GM12878 (cell line): ENCODE data around the gene IL10RA. TPM values are rescaled to one million over a fixed set of nuclear protein-coding genes. Genes with fewer than 3 reads are reported as not detected.
A peak's percentile ranks its signal among the peaks of the same experiment; 100 is the strongest.

Source experiments
- BMI1 ChIP-seq: fragments of 450-650 bp; IDR thresholded peaks from 2 replicates; pipeline ENCODE4 v1.6.1; 2016; ENCODE audit warnings: mild to moderate bottlenecking, moderate library complexity, borderline replicate concordance
- CEBPB ChIP-seq, 2 experiments: fragments of 150-350 bp in 1 of 2; IDR thresholded peaks; 2 replicates each; pipeline ENCODE4 v1.6.1; 2012 to 2014; ENCODE audit warnings: low read depth in 2 of 2, low read length in 2 of 2, borderline replicate concordance in 1 of 2, inconsistent platforms in 1 of 2
- CREM ChIP-seq: IDR thresholded peaks from 2 replicates; pipeline ENCODE4 v1.6.1; 2014; ENCODE audit warnings: antibody characterized with exemption, low read depth
- CUX1 ChIP-seq: IDR thresholded peaks from 2 replicates; pipeline ENCODE4 v1.6.1; 2012; ENCODE audit warnings: improper control_type of control experiment, low read depth, low read length; ENCODE audit not compliant: insufficient replicate concordance
- E2F8 ChIP-seq: fragments of 450-650 bp; IDR thresholded peaks from 2 replicates; pipeline ENCODE4 v1.6.1; 2018; ENCODE audit warnings: mild to moderate bottlenecking, low read depth, moderate library complexity; ENCODE audit not compliant: partially characterized antibody
- ETV6 ChIP-seq, 2 experiments: fragments of 450-650 bp in 1 of 2; IDR thresholded peaks in 1 of 2; conservative IDR thresholded peaks in 1 of 2; 2 replicates each; pipeline ENCODE4 v1.6.1; 2014; ENCODE audit warnings: antibody characterized with exemption in 1 of 2, borderline replicate concordance in 1 of 2, low read depth in 1 of 2, mild to moderate bottlenecking in 1 of 2, moderate library complexity in 1 of 2
- FOXK2 ChIP-seq: fragments of 450-650 bp; IDR thresholded peaks from 2 replicates; pipeline ENCODE4 v1.6.1; 2017; ENCODE audit warnings: mild to moderate bottlenecking, moderate library complexity
- HDAC6 ChIP-seq: fragments of 200-600 bp; sonication (generic); IDR thresholded peaks from one replicate; pipeline ENCODE4 v1.8.0; 2017; ENCODE audit warnings: antibody characterized with exemption; ENCODE audit not compliant: unreplicated experiment
- MLLT1 ChIP-seq: fragments of 450-650 bp; IDR thresholded peaks from 2 replicates; pipeline ENCODE4 v1.6.1; 2016; ENCODE audit warnings: mild to moderate bottlenecking
- NFYB ChIP-seq: IDR thresholded peaks from 2 replicates; pipeline ENCODE4 v1.6.1; 2011; ENCODE audit warnings: low read depth, mild to moderate bottlenecking, low read length, improper control_type of control experiment, moderate library complexity; ENCODE audit not compliant: insufficient read depth
- NKRF ChIP-seq: fragments of 450-650 bp; conservative IDR thresholded peaks from 2 replicates; pipeline ENCODE4 v1.6.1; 2017; ENCODE audit warnings: mild to moderate bottlenecking, moderate library complexity
- NR2F1 ChIP-seq: fragments of 450-650 bp; conservative IDR thresholded peaks from 2 replicates; pipeline ENCODE4 v1.6.1; 2017; ENCODE audit warnings: mild to moderate bottlenecking
- RB1 ChIP-seq: fragments of 450-650 bp; formaldehyde crosslinking; IDR thresholded peaks from 2 replicates; pipeline ENCODE4 v1.6.1; 2017; ENCODE audit warnings: mild to moderate bottlenecking, borderline replicate concordance
- SIN3A ChIP-seq: IDR thresholded peaks from 2 replicates; pipeline ENCODE4 v1.6.1; 2012; ENCODE audit warnings: low read depth, low read length, improper control_type of control experiment
- SUZ12 ChIP-seq: fragments of 200-600 bp; sonication (generic); IDR thresholded peaks from one replicate; pipeline ENCODE4 v1.6.1; 2018; ENCODE audit warnings: antibody characterized with exemption, mild to moderate bottlenecking; ENCODE audit not compliant: unreplicated experiment
- TCF12 ChIP-seq: IDR thresholded peaks from 2 replicates; pipeline ENCODE4 v1.6.1; 2011; ENCODE audit warnings: low read depth, mild to moderate bottlenecking, low read length
- polyA plus RNA-seq, 11 experiments: library from polyadenylated mRNA; depleted of rRNA in 4 of 11; unstranded in 6 of 11; stranded (reverse) in 5 of 11; fragments of >200 nt; fragmentation: Nextera tagmentation in 4 of 11; fragmentation: Illumina TruSeq in 1 of 11; extraction: Ambion mirVana in 4 of 11; extraction: Trizol in 1 of 11; gene quantifications; 1 replicate in 1 of 11; 2 replicates in 10 of 11; pipeline versions ENCODE4 v1.2.1 to v1.2.3, GENCODE V29; 2011 to 2016; ENCODE audit warnings: inconsistent platforms in 2 of 11, missing spikeins in 2 of 11, low read depth in 1 of 11
- total RNA-seq, 4 experiments: library from RNA; depleted of rRNA in 3 of 4; stranded (reverse); fragments of >200 nt in 3 of 4; fragmentation: Illumina TruSeq in 1 of 4; extraction: Trizol in 1 of 4; gene quantifications; 2 replicates each; pipeline versions ENCODE4 v1.2.1 to v1.2.3, GENCODE V29; 2013 to 2021

Gene IL10RA
- total and polyA plus RNA-seq, 10 of the 15 experiments (the other 5 are each of a cell fraction or from before 2014, with no cell fraction given): 0.77 to 45.9 (median 9.6) TPM

- TF ChIP-seq CUX1 (no peak), TCF12 (0 out of 2 replicates have a peak, but pooled peaks have one; percentile 2), BMI1 (no peak), CREM (peak; percentile 74), ETV6 (conservative IDR thresholded peaks at IDR 0.05 in 1 of 2, IDR thresholded peaks at IDR 0.05 in 1 of 2; ENCODE audit: borderline replicate concordance in 1 of 2, low read depth in 1 of 2) (peak in 1 of 2 experiments; percentile 30; a peak in 1 of 4 replicates), E2F8 (no peak), NFYB (peak; percentile 72; the same call in 1 of the 2 replicates), CEBPB (IDR thresholded peaks at IDR 0.05; ENCODE audit: borderline replicate concordance in 1 of 2, low read depth in 2 of 2, low read length in 2 of 2) (no peak), RB1 (peak; percentile 75; the same call in 1 of the 2 replicates), MLLT1 (no peak), SUZ12 (no peak), HDAC6 (peak; percentile 32), SIN3A (peak; percentile 25; the same call in 1 of the 2 replicates), NR2F1 (peak; percentile 67), FOXK2 (no peak), NKRF (peak; percentile 74)
These were observed at the start of gene IL10RA (continued) for GRCh38 chr11:117985953-117986887.
